ENCODE results near the gene TENM4.

GRCh38 chr11:78788533-78788932 is 652.3 kb downstream of the TENM4 start:
- no peak for TF ChIP-seq CTCF (IDR thresholded peaks at IDR 0.05)
- no peak for TF ChIP-seq NFIC (IDR thresholded peaks at IDR 0.05; ENCODE audit: borderline replicate concordance)
- TF ChIP-seq POLR2AphosphoS5 (IDR thresholded peaks at IDR 0.05; ENCODE audit: low read depth, low read length), result no peak
- no peak for TF ChIP-seq PBX3 (IDR thresholded peaks at IDR 0.05)
- no peak for TF ChIP-seq EZH2phosphoT487 (IDR thresholded peaks at IDR 0.05; ENCODE audit: borderline replicate concordance, low read depth)
- TF ChIP-seq ZBTB33 (IDR thresholded peaks at IDR 0.05; ENCODE audit: borderline replicate concordance, low read depth), result no peak
- no peak for TF ChIP-seq RAD21 (IDR thresholded peaks at IDR 0.05; ENCODE audit: low read length)
- no peak for TF ChIP-seq RCOR1 (IDR thresholded peaks at IDR 0.05; ENCODE audit: low read length)
- TF ChIP-seq YY1 (IDR thresholded peaks at IDR 0.05; ENCODE audit: low read depth), result no peak
- no peak for TF ChIP-seq GABPA (IDR thresholded peaks at IDR 0.05; ENCODE audit: low read depth)
- no peak for TF ChIP-seq ELF1 (IDR thresholded peaks at IDR 0.05)

Data from SK-N-SH (cell line).